Stimulated activated naive CD4-positive, alpha-beta T cell treated with Interleukin-2 at 50 U/mL for 16 hours (primary cell): Measurements from ENCODE around the gene LINGO3.

Experiments
- DNase-seq: peaks from one replicate; lab custom pipeline; 2025; lab: John Stamatoyannopoulos, UW

The LINGO3 gene

GRCh38 chr19:2305452-2306280 is 2.3 kb downstream of the LINGO3 start:
- no peak for DNase-seq

GRCh38 chr19:2303211-2303798 is 4.6 kb downstream of the LINGO3 start:
- no peak for DNase-seq

GRCh38 chr19:2302319-2303210 is 5.4 kb downstream of the LINGO3 start:
- DNase-seq: no peak

- no peak for DNase-seq
Measured at GRCh38 chr19:2300533-2300932, 7.4 kb downstream of the LINGO3 start.

- no peak for DNase-seq
Measured at GRCh38 chr19:2296141-2296540, 11.8 kb downstream of the LINGO3 start.

DNA sequence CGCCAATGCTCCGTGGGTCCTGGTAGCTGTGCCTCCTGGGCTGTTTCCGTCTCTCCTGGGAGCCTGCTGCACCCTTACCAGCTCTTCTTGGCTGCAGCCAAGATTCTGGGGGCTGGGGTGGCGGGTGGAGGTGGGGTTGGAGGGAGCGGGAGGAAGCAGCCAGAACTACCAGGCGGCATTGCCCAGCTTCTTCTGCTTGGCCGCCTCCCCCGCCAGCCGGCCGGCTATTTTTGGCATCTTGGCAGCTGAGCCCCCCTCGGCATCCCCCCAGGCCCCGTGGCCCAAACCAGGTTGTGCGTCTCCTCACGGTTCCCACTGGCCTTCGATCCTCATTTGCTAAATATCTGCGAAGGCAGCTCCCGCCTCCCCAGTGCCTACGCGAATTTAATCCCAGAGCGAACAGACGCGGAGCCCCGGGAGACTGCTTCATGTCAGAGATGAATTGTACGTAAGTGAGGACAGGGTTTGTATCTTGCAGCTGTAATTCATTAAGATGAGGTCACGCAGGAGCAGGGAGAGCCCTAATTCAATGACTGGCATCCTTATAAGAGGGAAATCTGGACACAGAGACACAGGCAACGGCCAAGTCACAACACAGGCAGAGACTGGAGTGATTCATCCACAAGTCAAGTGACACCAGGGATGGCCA is 13.1 kb downstream of the LINGO3 start:
- no peak for DNase-seq

DNA sequence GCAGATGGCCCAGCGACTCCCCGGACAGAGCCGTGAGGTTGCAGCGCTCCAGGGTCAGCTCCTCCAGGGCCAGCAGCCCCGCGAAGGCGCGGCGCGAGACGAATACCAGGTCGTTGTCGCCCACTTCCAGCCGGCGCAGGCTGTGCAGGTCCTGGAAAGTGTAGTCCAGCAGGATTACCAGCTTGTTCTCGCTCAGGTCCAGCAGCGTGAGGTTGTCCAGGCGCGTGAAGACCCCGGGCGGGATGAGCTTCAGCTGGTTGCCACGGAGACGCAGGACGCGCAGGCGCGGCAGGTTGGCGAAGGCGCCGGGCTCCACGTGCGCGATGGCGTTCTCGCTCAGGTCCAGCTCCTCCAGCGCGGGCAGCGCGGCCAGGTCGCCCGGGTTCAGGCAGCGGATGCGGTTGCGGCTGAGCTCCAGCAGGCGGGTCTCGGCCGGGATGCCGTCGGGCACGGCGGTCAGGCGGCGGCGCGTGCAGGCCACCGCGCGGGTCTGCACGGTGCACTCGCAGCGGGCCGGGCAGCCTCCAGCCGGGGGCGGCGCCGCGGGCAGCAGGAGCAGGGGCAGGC is 16.7 kb downstream of the LINGO3 start:
- DNase-seq: no peak

- no peak for DNase-seq
Measured at GRCh38 chr19:2290441-2291184, 17.3 kb downstream of the LINGO3 start.

DNA sequence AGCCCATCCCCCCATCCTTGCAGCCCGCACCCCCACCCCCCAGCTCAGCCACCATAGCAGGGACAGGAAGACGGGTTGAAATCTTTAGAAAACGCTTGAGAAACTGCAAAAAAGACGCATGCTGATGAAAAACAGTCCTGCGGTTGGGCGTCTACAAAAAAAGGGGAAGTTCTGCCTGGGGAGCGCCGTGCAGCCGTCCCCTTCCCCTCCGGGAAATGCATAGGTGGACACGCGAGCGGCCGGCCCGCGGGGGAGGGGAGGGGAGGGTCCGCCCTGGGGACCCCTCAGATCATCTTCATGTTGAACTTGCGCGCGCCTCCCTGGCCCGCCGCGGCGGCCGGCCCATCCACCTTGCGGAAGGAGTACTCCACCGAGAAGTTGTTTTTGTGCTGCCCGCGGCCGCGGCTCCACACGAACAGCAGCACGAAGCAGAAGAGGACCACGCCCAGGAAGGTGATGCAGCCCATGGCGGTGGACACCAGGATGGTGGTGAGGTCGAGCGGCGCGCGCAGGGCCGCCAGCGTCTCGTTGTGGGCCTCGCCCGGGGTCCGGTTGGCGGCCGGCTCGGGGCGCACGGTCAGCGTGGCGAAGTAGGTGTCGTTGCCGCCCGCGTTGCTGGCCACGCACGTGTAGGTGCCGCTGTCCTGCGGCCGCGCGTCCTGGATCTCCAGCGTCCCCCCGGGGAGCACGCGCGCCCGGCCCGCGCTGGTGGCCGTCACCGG is 18.1 kb downstream of the LINGO3 start:
- DNase-seq: peak; percentile 25

DNA sequence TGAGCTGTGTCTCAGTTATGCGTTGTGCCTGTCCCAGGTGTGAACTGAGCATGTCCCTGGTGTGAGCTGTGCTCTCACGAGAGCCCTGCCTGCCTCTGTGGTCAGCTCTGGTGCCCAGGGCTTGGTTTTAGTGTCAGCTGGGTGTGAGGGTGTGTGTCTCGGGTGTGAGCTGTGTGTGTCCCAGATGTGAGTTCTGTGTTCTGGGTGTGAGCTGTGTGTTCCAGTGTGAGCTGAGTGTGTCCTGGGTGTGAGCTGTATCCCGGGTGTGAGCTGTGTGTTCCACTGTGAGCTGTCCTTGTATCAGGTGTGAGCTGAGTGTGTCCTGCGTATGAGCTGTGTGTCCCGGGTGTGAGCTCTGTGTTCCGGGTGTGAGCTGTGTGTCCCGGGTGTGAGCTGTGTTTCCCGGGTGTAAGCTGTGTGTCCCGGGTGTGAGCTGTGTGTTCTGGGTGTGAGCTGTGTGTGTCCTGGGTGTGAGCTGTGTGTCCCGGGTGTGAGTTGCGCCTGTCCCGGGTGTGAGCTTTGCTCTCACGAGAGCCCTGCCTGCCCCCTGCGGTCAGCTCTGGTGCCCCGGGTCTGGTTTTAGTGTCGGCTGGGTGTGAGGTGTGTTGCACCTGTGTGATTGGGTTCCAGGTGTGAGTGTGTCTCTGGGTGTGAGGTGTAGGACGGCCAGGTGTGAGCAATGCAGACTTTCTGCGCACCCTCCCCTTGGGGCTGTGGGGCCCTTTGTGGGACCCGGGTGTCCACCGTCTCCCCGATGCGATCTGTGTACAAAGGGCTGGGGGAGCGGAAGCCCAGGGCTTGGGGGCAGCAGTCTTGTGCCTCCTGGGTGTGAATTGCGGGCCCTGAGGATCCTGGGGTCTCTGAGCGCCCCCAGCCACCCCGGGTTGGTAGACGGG is 18.9 kb downstream of the LINGO3 start:
- no peak for DNase-seq

GRCh38 chr19:2288338-2288817 is 19.6 kb downstream of the LINGO3 start:
- DNase-seq: no peak

DNA sequence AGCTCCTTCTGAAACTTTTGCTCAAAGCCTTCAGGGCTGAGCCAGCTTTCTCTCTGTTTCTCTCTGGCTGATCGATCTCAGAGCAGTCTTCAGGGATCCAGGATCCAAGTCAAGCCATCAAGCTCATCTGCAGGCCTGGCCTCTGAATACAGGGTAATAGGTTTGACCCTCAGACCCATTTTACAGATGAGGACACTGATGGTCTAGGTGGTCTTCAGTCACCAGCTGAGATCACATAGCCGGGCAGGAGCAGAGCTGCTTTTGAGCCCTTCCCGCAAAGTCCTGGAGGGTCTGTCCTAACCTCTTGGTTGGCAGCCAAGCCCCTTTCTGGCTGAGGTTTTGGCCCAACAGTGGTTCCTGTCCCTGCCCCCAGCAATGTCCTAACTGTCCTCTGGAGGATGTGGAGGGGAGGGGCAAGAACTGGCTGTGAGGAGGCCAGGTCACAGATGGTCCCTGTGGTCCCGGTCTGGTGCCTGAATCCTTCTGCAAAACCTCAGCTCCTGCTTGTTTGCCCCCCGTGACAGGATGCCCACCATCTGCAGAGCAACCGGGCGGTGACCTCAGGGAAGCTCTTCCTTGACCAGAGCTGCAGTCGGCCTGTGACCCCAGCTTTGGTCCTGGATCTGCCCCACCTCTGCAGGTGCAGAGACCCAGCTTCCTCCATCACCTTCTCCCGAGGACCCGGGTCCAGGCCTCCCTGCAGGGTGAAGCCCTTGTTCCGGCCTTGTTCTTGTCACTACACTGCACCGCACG is 20.2 kb downstream of the LINGO3 start:
- DNase-seq: no peak

DNA sequence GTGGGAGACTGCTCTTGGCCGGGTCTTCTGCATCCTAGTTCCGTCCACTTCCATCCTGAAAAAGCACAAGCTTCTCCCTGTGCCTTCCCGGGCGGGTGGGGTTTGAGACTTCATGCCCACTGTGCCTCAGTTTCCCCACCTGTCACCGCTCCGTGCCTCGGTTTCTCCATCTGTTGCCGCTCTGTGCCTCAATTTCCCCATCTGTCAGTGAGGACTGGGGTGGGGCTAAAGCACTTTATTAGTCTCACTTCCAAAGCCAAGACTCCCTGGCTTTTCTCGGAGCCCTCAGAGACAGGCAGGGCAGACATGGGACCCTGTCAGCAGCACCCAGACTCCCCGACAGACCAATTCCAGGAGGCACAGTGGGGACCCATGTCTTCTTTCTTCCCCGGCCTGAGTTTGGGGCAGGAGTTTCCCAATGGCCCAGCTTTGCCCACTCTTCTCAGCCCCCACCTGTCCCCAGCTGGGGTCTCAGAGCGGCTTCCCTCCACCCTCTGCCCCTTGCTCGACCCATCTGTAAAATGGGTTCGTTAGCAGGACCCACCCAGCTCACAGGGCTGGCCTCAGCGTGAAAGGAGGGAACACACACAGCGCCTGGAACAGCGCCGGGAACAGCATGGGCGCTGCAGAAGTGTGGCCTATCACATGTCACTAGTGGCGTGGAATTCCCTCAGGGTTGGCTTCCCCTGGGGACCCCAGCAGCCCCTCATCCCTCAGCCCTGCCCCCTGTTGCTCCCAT is 21.4 kb downstream of the LINGO3 start:
- DNase-seq: no peak

DNA sequence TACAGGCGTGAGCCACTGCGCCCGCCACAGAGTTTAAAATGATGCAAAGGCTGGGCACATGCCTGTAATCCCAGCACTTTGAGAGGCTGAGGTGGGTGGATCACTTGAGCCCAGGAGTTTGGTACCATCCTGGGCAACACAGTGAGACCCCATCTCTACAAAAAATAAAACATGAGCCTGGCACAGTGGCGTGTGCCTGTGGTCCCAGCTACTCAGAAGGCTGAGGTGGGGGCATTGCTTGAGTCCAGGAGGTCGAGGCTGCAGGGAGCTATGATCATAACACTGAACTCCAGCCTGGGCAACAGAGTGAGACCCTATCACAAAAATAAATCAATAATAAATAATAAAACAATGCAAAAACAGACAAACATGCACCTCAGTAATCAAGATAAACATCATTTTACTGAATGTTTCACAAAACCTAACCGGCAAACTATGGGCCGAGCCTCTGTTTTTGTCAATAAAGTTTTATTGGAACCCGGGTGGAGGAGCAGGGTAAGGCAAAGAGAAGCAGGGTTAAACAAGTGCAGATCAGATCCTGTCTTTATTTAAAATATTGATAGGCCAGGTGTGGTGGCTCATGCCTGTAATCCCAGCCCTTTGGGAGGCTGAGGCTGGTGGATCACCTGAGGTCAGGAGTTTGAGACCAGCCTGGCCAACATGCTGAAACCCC is 24.0 kb downstream of the LINGO3 start:
- DNase-seq: no peak

GRCh38 chr19:2282862-2283237 is 25.1 kb downstream of the LINGO3 start:
- DNase-seq: no peak

DNA sequence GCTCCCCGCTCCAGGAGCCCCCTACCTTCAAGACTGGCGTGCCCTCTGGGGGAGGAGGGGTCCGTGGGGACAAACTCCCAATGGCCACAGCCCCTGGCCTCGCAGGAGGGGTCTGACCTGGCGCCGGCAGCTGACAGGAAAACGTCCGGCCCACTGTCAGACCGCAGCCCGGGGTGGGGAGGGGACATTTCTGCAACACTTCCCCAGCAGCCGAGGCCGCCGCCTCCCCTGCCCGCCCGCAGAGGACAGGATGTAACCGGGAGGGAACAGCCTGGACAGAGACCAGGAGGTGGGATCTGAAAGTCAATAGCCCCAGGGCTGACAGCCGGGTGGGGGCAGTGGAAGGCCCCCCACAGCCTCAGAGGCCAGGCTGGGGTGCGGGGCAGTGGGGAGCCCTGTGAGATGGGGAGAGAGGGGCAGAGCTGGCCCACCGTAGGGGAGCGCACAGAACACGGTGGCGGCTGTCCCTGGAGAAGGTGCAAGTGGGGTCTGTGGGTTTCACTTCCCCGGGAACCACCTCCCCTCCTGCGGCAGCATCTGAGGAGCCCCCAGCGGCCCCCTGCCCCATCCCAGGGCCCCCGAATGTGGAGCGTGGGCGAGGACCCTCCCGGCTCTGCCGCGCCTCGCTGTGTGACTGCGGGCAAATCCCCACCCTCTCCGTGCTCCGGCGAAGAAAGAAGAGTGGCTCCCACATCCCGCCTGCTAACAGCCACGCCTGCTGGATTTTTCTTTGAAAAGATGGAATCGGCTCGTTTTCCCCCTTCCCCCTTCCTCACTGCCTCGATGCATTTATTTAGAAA is 25.7 kb downstream of the LINGO3 start, which contains the start of gene PEAK3:
Gene PEAK3, minus strand, starts transcription at position 114 of the 800 bp plus-strand sequence. CDS start 1,244 bp downstream, outside the sequence.
- DNase-seq: no peak
